Non-pigmented ciliary epithelial cell (primary cell): Measurements from ENCODE around the gene IL12B.
"Not testable (repeated sequence)": the region's sequence is repeated elsewhere in the genome, so short reads cannot be mapped to it uniquely, and the experiment has no call there.

ENCODE experiments used
- DNase-seq: peaks from one replicate; pipeline ENCODE4 v3.0.0-alpha.2; 2010; ENCODE audit warnings: low read depth

IL12B gene

DNA sequence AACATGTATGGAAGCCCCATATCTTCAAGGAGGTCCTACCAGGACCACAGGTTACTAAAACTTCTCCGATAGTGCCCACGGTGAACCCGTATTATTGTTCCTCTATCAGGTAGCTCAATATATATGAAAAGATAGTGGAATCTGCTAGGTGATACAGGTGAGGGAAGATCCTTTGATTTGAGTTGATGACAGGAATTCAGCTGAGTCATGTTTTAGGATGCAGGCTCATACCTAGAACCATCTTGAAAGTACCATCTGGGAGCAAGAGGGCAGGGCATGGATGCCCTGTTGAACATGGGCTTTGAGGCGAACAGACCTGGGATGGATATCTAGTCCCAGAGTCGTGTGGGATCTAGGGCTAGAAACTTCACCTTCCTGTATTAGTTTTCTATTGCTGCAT lies 35.4 kb downstream of the IL12B start:
- no peak for DNase-seq

DNA sequence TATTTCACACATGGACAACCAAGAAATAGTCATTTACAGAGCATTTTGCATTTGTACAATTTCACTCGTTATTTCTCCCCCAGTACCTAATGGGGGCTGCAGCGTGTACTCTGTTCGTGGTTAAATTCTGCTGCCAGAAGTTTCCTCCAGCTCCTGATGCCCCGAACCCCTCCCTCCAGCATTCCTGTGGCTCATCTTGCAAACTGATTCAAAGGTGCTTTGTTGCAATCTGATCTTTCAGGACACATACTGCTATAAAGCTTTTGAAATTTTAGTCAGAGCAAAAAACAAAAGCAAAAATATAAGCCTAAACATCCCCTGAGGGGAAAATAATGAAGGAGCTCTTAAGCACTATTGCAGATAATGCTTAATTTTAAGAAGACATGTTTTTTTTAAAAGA lies 39.5 kb downstream of the IL12B start:
- DNase-seq: no peak

- DNase-seq: no peak
These were observed 43.8 kb downstream of the IL12B start for GRCh38 chr5:159286420-159287035.

- no peak for DNase-seq
These were observed 55.6 kb downstream of the IL12B start for GRCh38 chr5:159274676-159275075.

- DNase-seq: no peak
These were observed 56.4 kb downstream of the IL12B start for GRCh38 chr5:159273923-159274322.

DNA sequence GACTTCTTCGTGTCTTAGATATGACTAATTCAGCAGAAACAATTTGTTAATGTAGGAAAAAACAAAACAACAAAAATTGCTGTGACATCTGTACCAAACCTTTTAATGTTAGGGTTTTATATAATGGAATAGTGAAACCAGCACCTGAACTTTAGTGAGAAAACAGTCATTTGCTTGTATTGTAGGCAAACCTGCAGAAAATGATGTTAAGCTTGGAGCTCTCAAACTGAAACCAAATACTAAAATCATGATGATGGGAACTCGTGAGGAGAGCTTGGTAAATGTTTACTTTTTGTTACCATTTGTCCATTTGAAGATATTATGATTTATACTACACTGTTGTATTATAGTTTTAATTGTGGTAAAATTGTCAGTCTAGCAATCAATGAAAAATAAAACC lies 60.6 kb downstream of the IL12B start:
- no peak for DNase-seq

DNA sequence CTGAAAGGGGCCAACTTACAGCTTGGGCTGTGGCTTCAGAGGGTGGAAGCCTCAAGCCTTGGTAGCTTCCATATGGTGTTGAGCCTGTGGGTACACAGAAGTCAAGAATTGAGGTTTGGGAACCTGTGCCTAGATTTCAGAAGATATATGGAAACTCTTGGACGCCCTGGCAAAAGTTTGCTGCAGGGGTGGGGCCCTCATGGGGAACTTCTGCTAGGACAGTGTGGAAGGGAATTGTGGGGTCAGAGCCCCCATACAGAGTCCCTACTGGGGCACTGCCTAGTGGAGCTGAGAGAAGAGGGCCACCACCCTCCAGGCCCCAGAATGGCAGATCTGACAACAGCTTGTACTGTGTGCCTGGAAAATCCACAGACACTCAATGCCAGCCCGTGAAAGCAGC lies 63.5 kb downstream of the IL12B start:
- not testable (repeated sequence) for DNase-seq
